Measurements from ENCODE around the gene TMEM115.

DNA sequence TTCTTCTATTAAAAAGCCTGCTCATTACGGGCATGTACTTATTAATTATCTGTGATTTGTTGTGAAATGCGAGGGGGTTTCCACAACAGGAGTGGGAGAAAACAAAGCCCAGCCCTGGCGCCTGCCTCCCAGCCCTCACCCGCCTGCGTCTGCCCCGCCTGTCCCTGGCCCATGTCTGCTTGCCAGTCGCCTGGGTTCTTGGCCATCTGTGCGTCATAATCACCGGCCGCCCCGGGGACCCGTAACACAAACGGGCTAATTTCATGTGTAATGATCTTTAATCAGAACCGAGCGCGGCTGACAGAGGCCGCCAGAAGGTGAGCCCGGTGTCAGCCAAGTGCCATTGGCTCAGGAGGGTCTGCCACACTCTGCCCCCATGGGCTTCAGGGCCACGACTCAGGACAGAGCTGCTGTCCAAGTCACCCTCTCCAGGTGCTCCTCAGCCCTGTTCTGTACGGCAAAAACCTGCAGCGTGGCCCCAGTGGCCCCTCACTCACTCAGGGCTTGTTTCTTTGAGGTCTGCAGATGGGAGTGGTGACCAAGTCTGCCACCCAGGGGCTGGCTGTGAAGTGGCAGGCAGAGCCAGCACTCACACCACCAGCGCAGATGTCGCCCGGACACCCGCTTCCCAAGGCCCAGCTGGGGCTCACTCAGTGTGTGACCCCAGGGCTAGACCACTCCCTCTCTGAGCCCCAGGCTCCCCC is 28.8 kb upstream of the TMEM115 start:
- TF ChIP-seq, protein P1, sequence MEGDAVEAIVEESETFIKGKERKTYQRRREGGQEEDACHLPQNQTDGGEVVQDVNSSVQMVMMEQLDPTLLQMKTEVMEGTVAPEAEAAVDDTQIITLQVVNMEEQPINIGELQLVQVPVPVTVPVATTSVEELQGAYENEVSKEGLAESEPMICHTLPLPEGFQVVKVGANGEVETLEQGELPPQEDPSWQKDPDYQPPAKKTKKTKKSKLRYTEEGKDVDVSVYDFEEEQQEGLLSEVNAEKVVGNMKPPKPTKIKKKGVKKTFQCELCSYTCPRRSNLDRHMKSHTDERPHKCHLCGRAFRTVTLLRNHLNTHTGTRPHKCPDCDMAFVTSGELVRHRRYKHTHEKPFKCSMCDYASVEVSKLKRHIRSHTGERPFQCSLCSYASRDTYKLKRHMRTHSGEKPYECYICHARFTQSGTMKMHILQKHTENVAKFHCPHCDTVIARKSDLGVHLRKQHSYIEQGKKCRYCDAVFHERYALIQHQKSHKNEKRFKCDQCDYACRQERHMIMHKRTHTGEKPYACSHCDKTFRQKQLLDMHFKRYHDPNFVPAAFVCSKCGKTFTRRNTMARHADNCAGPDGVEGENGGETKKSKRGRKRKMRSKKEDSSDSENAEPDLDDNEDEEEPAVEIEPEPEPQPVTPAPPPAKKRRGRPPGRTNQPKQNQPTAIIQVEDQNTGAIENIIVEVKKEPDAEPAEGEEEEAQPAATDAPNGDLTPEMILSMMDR (tag by site-specific recombination; IDR thresholded peaks at IDR 0.05): peak; percentile 30; the same call in 1 of the 2 replicates
- TF ChIP-seq ZNF747 (tag by site-specific recombination; IDR thresholded peaks at IDR 0.05) (no peak), ZNF324 (tag by site-specific recombination; IDR thresholded peaks at IDR 0.05) (no peak), ZNF768 (tag by site-specific recombination; IDR thresholded peaks at IDR 0.05) (no peak), PRDM1 (tag by site-specific recombination; IDR thresholded peaks at IDR 0.05) (no peak), ZNF302 (tag by site-specific recombination; IDR thresholded peaks at IDR 0.05; ENCODE audit: low read depth) (no peak), ZNF214 (tag by site-specific recombination; IDR thresholded peaks at IDR 0.05; ENCODE audit: borderline replicate concordance) (no peak), ZBTB48 (tag by site-specific recombination; IDR thresholded peaks at IDR 0.05) (no peak), KLF16 (tag by site-specific recombination; IDR thresholded peaks at IDR 0.05) (no peak), ZNF37A (tag by site-specific recombination; IDR thresholded peaks at IDR 0.05) (no peak)
- TF ChIP-seq, protein P2, sequence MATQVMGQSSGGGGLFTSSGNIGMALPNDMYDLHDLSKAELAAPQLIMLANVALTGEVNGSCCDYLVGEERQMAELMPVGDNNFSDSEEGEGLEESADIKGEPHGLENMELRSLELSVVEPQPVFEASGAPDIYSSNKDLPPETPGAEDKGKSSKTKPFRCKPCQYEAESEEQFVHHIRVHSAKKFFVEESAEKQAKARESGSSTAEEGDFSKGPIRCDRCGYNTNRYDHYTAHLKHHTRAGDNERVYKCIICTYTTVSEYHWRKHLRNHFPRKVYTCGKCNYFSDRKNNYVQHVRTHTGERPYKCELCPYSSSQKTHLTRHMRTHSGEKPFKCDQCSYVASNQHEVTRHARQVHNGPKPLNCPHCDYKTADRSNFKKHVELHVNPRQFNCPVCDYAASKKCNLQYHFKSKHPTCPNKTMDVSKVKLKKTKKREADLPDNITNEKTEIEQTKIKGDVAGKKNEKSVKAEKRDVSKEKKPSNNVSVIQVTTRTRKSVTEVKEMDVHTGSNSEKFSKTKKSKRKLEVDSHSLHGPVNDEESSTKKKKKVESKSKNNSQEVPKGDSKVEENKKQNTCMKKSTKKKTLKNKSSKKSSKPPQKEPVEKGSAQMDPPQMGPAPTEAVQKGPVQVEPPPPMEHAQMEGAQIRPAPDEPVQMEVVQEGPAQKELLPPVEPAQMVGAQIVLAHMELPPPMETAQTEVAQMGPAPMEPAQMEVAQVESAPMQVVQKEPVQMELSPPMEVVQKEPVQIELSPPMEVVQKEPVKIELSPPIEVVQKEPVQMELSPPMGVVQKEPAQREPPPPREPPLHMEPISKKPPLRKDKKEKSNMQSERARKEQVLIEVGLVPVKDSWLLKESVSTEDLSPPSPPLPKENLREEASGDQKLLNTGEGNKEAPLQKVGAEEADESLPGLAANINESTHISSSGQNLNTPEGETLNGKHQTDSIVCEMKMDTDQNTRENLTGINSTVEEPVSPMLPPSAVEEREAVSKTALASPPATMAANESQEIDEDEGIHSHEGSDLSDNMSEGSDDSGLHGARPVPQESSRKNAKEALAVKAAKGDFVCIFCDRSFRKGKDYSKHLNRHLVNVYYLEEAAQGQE (tag by site-specific recombination; IDR thresholded peaks at IDR 0.05): no peak
- TF ChIP-seq, protein P3, sequence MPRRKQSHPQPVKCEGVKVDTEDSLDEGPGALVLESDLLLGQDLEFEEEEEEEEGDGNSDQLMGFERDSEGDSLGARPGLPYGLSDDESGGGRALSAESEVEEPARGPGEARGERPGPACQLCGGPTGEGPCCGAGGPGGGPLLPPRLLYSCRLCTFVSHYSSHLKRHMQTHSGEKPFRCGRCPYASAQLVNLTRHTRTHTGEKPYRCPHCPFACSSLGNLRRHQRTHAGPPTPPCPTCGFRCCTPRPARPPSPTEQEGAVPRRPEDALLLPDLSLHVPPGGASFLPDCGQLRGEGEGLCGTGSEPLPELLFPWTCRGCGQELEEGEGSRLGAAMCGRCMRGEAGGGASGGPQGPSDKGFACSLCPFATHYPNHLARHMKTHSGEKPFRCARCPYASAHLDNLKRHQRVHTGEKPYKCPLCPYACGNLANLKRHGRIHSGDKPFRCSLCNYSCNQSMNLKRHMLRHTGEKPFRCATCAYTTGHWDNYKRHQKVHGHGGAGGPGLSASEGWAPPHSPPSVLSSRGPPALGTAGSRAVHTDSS (tag by site-specific recombination; IDR thresholded peaks at IDR 0.05): no peak
- TF ChIP-seq, protein P4, sequence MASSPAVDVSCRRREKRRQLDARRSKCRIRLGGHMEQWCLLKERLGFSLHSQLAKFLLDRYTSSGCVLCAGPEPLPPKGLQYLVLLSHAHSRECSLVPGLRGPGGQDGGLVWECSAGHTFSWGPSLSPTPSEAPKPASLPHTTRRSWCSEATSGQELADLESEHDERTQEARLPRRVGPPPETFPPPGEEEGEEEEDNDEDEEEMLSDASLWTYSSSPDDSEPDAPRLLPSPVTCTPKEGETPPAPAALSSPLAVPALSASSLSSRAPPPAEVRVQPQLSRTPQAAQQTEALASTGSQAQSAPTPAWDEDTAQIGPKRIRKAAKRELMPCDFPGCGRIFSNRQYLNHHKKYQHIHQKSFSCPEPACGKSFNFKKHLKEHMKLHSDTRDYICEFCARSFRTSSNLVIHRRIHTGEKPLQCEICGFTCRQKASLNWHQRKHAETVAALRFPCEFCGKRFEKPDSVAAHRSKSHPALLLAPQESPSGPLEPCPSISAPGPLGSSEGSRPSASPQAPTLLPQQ (tag by site-specific recombination; IDR thresholded peaks at IDR 0.05): no peak
- TF ChIP-seq, protein P5, sequence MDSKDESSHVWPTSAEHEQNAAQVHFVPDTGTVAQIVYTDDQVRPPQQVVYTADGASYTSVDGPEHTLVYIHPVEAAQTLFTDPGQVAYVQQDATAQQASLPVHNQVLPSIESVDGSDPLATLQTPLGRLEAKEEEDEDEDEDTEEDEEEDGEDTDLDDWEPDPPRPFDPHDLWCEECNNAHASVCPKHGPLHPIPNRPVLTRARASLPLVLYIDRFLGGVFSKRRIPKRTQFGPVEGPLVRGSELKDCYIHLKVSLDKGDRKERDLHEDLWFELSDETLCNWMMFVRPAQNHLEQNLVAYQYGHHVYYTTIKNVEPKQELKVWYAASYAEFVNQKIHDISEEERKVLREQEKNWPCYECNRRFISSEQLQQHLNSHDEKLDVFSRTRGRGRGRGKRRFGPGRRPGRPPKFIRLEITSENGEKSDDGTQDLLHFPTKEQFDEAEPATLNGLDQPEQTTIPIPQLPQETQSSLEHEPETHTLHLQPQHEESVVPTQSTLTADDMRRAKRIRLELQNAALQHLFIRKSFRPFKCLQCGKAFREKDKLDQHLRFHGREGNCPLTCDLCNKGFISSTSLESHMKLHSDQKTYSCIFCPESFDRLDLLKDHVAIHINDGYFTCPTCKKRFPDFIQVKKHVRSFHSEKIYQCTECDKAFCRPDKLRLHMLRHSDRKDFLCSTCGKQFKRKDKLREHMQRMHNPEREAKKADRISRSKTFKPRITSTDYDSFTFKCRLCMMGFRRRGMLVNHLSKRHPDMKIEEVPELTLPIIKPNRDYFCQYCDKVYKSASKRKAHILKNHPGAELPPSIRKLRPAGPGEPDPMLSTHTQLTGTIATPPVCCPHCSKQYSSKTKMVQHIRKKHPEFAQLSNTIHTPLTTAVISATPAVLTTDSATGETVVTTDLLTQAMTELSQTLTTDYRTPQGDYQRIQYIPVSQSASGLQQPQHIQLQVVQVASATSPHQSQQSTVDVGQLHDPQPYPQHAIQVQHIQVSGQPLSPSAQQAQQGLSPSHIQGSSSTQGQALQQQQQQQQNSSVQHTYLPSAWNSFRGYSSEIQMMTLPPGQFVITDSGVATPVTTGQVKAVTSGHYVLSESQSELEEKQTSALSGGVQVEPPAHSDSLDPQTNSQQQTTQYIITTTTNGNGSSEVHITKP (tag by site-specific recombination; IDR thresholded peaks at IDR 0.05): no peak

Data from HEK293 (cell line).